Fibroblast of villous mesenchyme (primary cell): Measurements from ENCODE around the gene SHROOM3. TPM values are rescaled to one million over a fixed set of nuclear protein-coding genes. Genes with fewer than 3 reads are reported as not detected.

Source experiments
- DNase-seq: peaks from one replicate; pipeline ENCODE4 v3.0.0-alpha.2; 2010; ENCODE audit warnings: low read depth
- H3K4me3 ChIP-seq: 2 replicates; pipeline ENCODE4 v1.5.1; 2011; ENCODE audit warnings: low read depth, mild to moderate bottlenecking, low read length
- CTCF ChIP-seq: IDR thresholded peaks from 2 replicates; pipeline ENCODE4 v1.5.1; 2012; ENCODE audit warnings: low read depth, mild to moderate bottlenecking, low read length; ENCODE audit not compliant: insufficient read depth
- total RNA-seq: library from RNA; depleted of rRNA; stranded (reverse); fragments of >200 nt; gene quantifications from 2 replicates; pipeline ENCODE4 v1.2.3, GENCODE V29; 2012

SHROOM3 gene
- total RNA-seq, 1 donor: 27.6 TPM

- DNase-seq: no peak
- H3K4me3 ChIP-seq: no peak overlapping the region
- TF ChIP-seq CTCF: no peak
Observed at GRCh38 chr4:76476571-76476970, 41.5 kb downstream of the SHROOM3 start.

- no peak for DNase-seq
- H3K4me3 ChIP-seq: no peak overlapping the region
- no peak for TF ChIP-seq CTCF
Observed at GRCh38 chr4:76484654-76485053, 49.6 kb downstream of the SHROOM3 start.

GRCh38 chr4:76485450-76485849, 50.4 kb downstream of the SHROOM3 start:
- H3K4me3 ChIP-seq: no peak overlapping the region
- no peak for TF ChIP-seq CTCF
- DNase-seq: no peak

GRCh38 chr4:76486588-76487276, 51.7 kb downstream of the SHROOM3 start:
- TF ChIP-seq CTCF: no peak
- DNase-seq: no peak
- H3K4me3 ChIP-seq: no peak overlapping the region

- no peak for DNase-seq
- TF ChIP-seq CTCF: no peak
- no peak overlapping the region for H3K4me3 ChIP-seq
Observed at GRCh38 chr4:76487621-76488020, 52.6 kb downstream of the SHROOM3 start.

GRCh38 chr4:76488455-76488854, 53.4 kb downstream of the SHROOM3 start:
- no peak overlapping the region for H3K4me3 ChIP-seq
- no peak for DNase-seq
- TF ChIP-seq CTCF: no peak
